Suprapubic skin (tissue), 3 donors: Measurements from ENCODE around the gene USO1.

Source experiments
- CTCF ChIP-seq, 2 donors: fragments of 200-600 bp in 1 of 2; fragments of 450-650 bp in 1 of 2; sonication (generic) in 1 of 2; IDR thresholded peaks; one replicate each; pipeline ENCODE4 v1.5.1; 2016 to 2019; ENCODE audit warnings: antibody characterized with exemption in 2 of 2, mild to moderate bottlenecking in 1 of 2, moderate library complexity in 1 of 2
- POLR2A ChIP-seq, 2 donors: fragments of 450-650 bp; IDR thresholded peaks; one replicate each; pipeline ENCODE4 v1.6.1; 2017; ENCODE audit warnings: antibody characterized with exemption in 2 of 2, mild to moderate bottlenecking in 2 of 2, moderate library complexity in 2 of 2

DNA sequence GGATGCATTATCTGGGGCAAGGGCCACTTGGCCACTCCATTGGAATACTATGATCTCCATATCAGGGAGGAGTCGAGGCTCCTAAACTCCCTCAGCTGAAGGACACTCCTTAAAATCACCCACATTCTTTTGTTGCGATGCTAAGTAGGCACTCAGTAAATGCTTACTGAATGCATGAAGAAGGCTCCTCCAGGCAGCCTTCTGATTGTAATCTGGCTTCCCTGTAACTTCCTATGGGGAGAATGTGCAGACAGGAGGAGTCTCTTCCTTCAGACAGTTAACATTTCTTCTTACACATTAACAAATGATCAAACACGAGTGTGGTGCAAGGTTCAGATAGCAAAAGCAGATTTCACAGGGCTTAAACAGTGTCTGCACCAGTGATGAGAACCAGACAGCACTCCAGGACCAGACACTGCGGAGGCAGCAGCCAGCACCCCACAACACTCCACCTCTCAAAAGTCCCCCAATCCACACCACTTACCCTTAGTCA, 21.4 kb upstream of the USO1 start:
- TF ChIP-seq CTCF (IDR thresholded peaks at IDR 0.05) (no peak), POLR2A (IDR thresholded peaks at IDR 0.05) (no peak)
